ENCODE measurements around the gene TGIF1. TPM values are rescaled to one million over a fixed set of nuclear protein-coding genes. Genes with fewer than 3 reads are reported as not detected.

Gene TGIF1
- total and polyA plus RNA-seq, 9 of the 15 experiments (the other 6 are each of a cell fraction or from before 2014, with no cell fraction given) = 16.1 to 77.7 (median 44.6) TPM

- TF ChIP-seq ZNF407 (IDR thresholded peaks at IDR 0.05; ENCODE audit: low read depth) (no peak), ILK (tag; IDR thresholded peaks at IDR 0.05; ENCODE audit: borderline replicate concordance, low read depth) (no peak), RBBP5 (IDR thresholded peaks at IDR 0.05; ENCODE audit: borderline replicate concordance, insufficient read depth, low read length, poor library complexity, severe bottlenecking) (peak; percentile 54), NFATC3 (IDR thresholded peaks at IDR 0.05) (no peak), NCOA2 (IDR thresholded peaks at IDR 0.05; ENCODE audit: partially characterized antibody in 2 of 2) (no peak), E2F6 (IDR thresholded peaks at IDR 0.05; ENCODE audit: borderline replicate concordance in 1 of 2, extremely low read depth in 1 of 2, insufficient read depth in 1 of 2, insufficient read length in 1 of 2, low read depth in 1 of 2, low read length in 1 of 2, poor library complexity in 1 of 2, severe bottlenecking in 1 of 2) (peak in 1 of 2 experiments; percentile 36), E2F8 (IDR thresholded peaks at IDR 0.05; ENCODE audit: low read depth, partially characterized antibody) (no peak), CHCHD3 (CRISPR knock-in tag; IDR thresholded peaks at IDR 0.05) (no peak), ELF1 (tag; IDR thresholded peaks at IDR 0.05) (no peak), JUND (IDR thresholded peaks at IDR 0.05; ENCODE audit: borderline replicate concordance, low read depth, low read length) (peak; percentile 36; the same call in 1 of the 2 replicates), JUND (tag; IDR thresholded peaks at IDR 0.05; ENCODE audit: borderline replicate concordance, low read depth, low read length) (no peak; the same call in 2 of the 3 replicates), IRF1 (CRISPR knock-in tag; IDR thresholded peaks at IDR 0.05; ENCODE audit: borderline replicate concordance) (no peak)
Measured at GRCh38 chr18:3451183-3451988, 1.4 kb downstream of the TGIF1 start (continued).

Data from K562 (cell line).